Gastrocnemius medialis (tissue), 4 donors: ENCODE data around the gene NDOR1. TPM values are rescaled to one million over a fixed set of nuclear protein-coding genes. Genes with fewer than 3 reads are reported as not detected.

Experiments
- ATAC-seq, 2 donors: fragments of 150-250 bp; one replicate each; pipeline ENCODE4 v1.9.1; 2016
- DNase-seq, 2 donors: peaks; one replicate each; pipeline ENCODE4 v3.0.0-alpha.2; 2019
- H3K27ac ChIP-seq, 4 donors: fragments of 200-600 bp; sonication (generic); 1 replicate in 1 of 4; 2 replicates in 3 of 4; pipeline ENCODE4 v1.5.1; 2016 to 2018; ENCODE audit warnings: mild to moderate bottlenecking in 2 of 4, moderate library complexity in 1 of 4
- H3K27me3 ChIP-seq, 3 donors: fragments of 200-600 bp; sonication (generic) in 2 of 3; 1 replicate in 1 of 3; 2 replicates in 2 of 3; pipeline versions ENCODE4 v1.5.1 to v1.6.0; 2016 to 2019; ENCODE audit warnings: mild to moderate bottlenecking in 1 of 3, moderate library complexity in 1 of 3
- H3K36me3 ChIP-seq, 2 donors: fragments of 200-600 bp; sonication (generic) in 1 of 2; one replicate each; pipeline ENCODE4 v1.5.1; 2017 to 2018
- H3K4me1 ChIP-seq, 2 donors: fragments of 200-600 bp; sonication (generic) in 1 of 2; one replicate each; pipeline ENCODE4 v1.5.1; 2016 to 2017; ENCODE audit warnings: mild to moderate bottlenecking in 2 of 2
- H3K4me3 ChIP-seq, 4 donors: fragments of 200-600 bp; sonication (generic) in 3 of 4; 1 replicate in 1 of 4; 2 replicates in 3 of 4; pipeline ENCODE4 v1.5.1; 2016 to 2019; ENCODE audit warnings: mild to moderate bottlenecking in 2 of 4
- H3K9me3 ChIP-seq, 3 donors: fragments of 200-600 bp; sonication (generic) in 2 of 3; 1 replicate in 1 of 3; 2 replicates in 2 of 3; pipeline ENCODE4 v1.5.1; 2016 to 2019
- CTCF ChIP-seq, 5 experiments: fragments of 450-650 bp in 3 of 5; fragments of 200-600 bp in 2 of 5; sonication (generic) in 2 of 5; IDR thresholded peaks in 4 of 5; conservative IDR thresholded peaks in 1 of 5; 1 replicate in 4 of 5; 2 replicates in 1 of 5; pipeline ENCODE4 v1.5.1; 2016 to 2019; ENCODE audit warnings: antibody characterized with exemption in 5 of 5, mild to moderate bottlenecking in 3 of 5, moderate library complexity in 3 of 5
- POLR2A ChIP-seq, 2 donors: fragments of 450-650 bp; IDR thresholded peaks; one replicate each; pipeline ENCODE4 v1.6.1; 2017; ENCODE audit warnings: antibody characterized with exemption in 2 of 2, mild to moderate bottlenecking in 2 of 2, moderate library complexity in 2 of 2
- in situ Hi-C, 4 donors: fragments of 200-750 bp; cut with MboI; loops; one replicate each; pipeline versions ENCODE4 v1.15.0 to v1.8.0; 2017; ENCODE audit warnings: low sequenced_read_pairs in 4 of 4
- intact Hi-C: fragments of 100-400 bp; cut with DNase I; formaldehyde crosslinking; loops from one replicate; pipeline ENCODE4 v1.15.1; 2023; ENCODE audit warnings: low total_unique reads
- total RNA-seq, 4 donors: library from RNA; depleted of rRNA; stranded (reverse); fragments of >200 nt; gene quantifications; one replicate each; pipeline versions ENCODE4 v1.1.0 to v1.2.3, GENCODE V29; 2016

NDOR1 gene
- total RNA-seq, 4 donors from 2014 or later = 2.4 to 5.0 (median 4.1) TPM

- intact Hi-C loops = loop anchor here (10.0 kb wide), 1 partner anchor 449 kb away; no protein-coding TSS in a partner anchor
- Histone ChIP-seq H3K36me3 (no peaks in the 10 kb centered on the region), H3K4me1 (peaks cover 32 to 39% of the 10 kb centered on the region in 2 donors), H3K27me3 (peaks cover 12 to 39% (median 19%) of the 10 kb centered on the region in 3 donors), H3K4me3 (no peak overlapping the region), H3K27ac (no peak overlapping the region), H3K9me3 (no peaks in the 10 kb centered on the region)
- TF ChIP-seq POLR2A (IDR thresholded peaks at IDR 0.05) = no peak
- no peak for TF ChIP-seq CTCF (IDR thresholded peaks at IDR 0.05 in 4 of 5, conservative IDR thresholded peaks at IDR 0.05 in 1 of 5)
- ATAC-seq = no peak
- in situ Hi-C loops = loop anchor here in 2 of 4 donors (10.0 kb wide), 1 partner anchor 119 kb away; the partner anchor contains the start of gene DPP7 (in 2 of the 2)
- no peak for DNase-seq
Observed at GRCh38 chr9:137234055-137234697, 28.7 kb downstream of the NDOR1 start.

- intact Hi-C loops (loop anchor here (10.0 kb wide), 1 partner anchor 450 kb away; no protein-coding TSS in a partner anchor), in situ Hi-C loops (loop anchor here in 2 of 4 donors (10.0 kb wide), 1 partner anchor 120 kb away; the partner anchor contains the start of gene DPP7 (in 2 of the 2))
- no peak overlapping the region for H3K27ac ChIP-seq
- DNase-seq = no peak
- TF ChIP-seq CTCF (IDR thresholded peaks at IDR 0.05 in 4 of 5, conservative IDR thresholded peaks at IDR 0.05 in 1 of 5) (no peak), POLR2A (IDR thresholded peaks at IDR 0.05) (no peak)
- H3K27me3 ChIP-seq = peaks cover 5 to 32% (median 13%) of the 10 kb centered on the region in 3 donors
- H3K9me3 ChIP-seq = no peaks in the 10 kb centered on the region
- peaks cover 38 to 45% of the 10 kb centered on the region in 2 donors for H3K4me1 ChIP-seq
- no peak overlapping the region for H3K4me3 ChIP-seq
- no peaks in the 10 kb centered on the region for H3K36me3 ChIP-seq
- ATAC-seq = no peak
Observed at GRCh38 chr9:137234758-137235423, 29.4 kb downstream of the NDOR1 start.

- Histone ChIP-seq H3K27ac (no peak overlapping the region), H3K4me3 (peak overlapping the region; percentile 34 to 50 (median 41)), H3K36me3 (no peaks in the 10 kb centered on the region), H3K4me1 (peaks cover 38 to 47% of the 10 kb centered on the region in 2 donors), H3K27me3 (peaks cover 3 to 25% (median 6%) of the 10 kb centered on the region in 3 donors), H3K9me3 (no peaks in the 10 kb centered on the region)
- intact Hi-C loops = loop anchor here (2.0 to 10.0 kb wide), 2 partner anchors 27 to 451 kb away; no protein-coding TSS in a partner anchor
- no peak for ATAC-seq
- TF ChIP-seq POLR2A (IDR thresholded peaks at IDR 0.05) (no peak), CTCF (IDR thresholded peaks at IDR 0.05 in 4 of 5, conservative IDR thresholded peaks at IDR 0.05 in 1 of 5) (no peak)
- DNase-seq = no peak
- in situ Hi-C loops = loop anchor here in 2 of 4 donors (10.0 kb wide), 1 partner anchor 121 kb away; the partner anchor contains the start of gene DPP7 (in 2 of the 2)
Observed at GRCh38 chr9:137235424-137236237, 30.1 kb downstream of the NDOR1 start.

GRCh38 chr9:137236238-137236935 lies 30.9 kb downstream of the NDOR1 start:
- intact Hi-C loops = loop anchor here (2.0 to 10.0 kb wide), 2 partner anchors 26 to 452 kb away; no protein-coding TSS in a partner anchor
- in situ Hi-C loops = loop anchor here in 2 of 4 donors (10.0 kb wide), 1 partner anchor 122 kb away; the partner anchor contains the start of gene DPP7 (in 2 of the 2)
- H3K4me1 ChIP-seq = peaks cover 38 to 47% of the 10 kb centered on the region in 2 donors

More at GRCh38 chr9:137236238-137236935, 30.9 kb downstream of the NDOR1 start:
- Histone ChIP-seq H3K27me3 (peaks cover 0 to 19% (median 0%) of the 10 kb centered on the region in 3 donors), H3K27ac (peak overlapping the region; percentile 63 to 79 (median 78)), H3K4me3 (peak overlapping the region; percentile 34 to 50 (median 41)), H3K36me3 (no peaks in the 10 kb centered on the region), H3K9me3 (no peaks in the 10 kb centered on the region)
- DNase-seq (peak; percentile 76 to 85), ATAC-seq (peak; percentile 17 to 27)
- TF ChIP-seq CTCF (IDR thresholded peaks at IDR 0.05 in 4 of 5, conservative IDR thresholded peaks at IDR 0.05 in 1 of 5) (peak; percentile 98 to 100 (median 99)), POLR2A (IDR thresholded peaks at IDR 0.05) (no peak)
